H1 (cell line): ENCODE data around the gene YIPF5. TPM values are rescaled to one million over a fixed set of nuclear protein-coding genes. Genes with fewer than 3 reads are reported as not detected.

ENCODE experiments used
- CTCF ChIA-PET: fragments of 300-600 bp; sonication (Branson Sonifier 250); formaldehyde crosslinking; loops from one replicate; lab custom pipeline; 2021; ENCODE audit not compliant: partially characterized antibody; lab: Charles Lee
- POLR2A ChIA-PET: fragments of 300-600 bp; sonication (Branson Sonifier 250); formaldehyde crosslinking; loops from one replicate; lab custom pipeline; 2021; ENCODE audit warnings: inconsistent platforms; ENCODE audit not compliant: partially characterized antibody; lab: Charles Lee
- DNase-seq, 2 experiments: peaks; one replicate each; pipeline versions ENCODE4 v3.0.0 to v3.0.0-alpha.2; 2010 to 2022; ENCODE audit warnings: low spot score in 2 of 2, low read depth in 1 of 2, mixed read lengths in 1 of 2
- FAIRE-seq: peaks from 2 replicates; lab custom pipeline; 2011; peaks lifted over from hg19 to GRCh38; lab: Jason Lieb, UNC
- H2AFZ ChIP-seq: 2 replicates; pipeline ENCODE4 v1.8.1; 2012; ENCODE audit warnings: low read length, inconsistent platforms
- H2AK5ac ChIP-seq: 2 replicates; pipeline ENCODE4 v1.6.1; 2013; ENCODE audit warnings: low read depth, low read length
- H2BK120ac ChIP-seq: replicated peaks from 2 replicates; pipeline ENCODE3; 2013; ENCODE audit warnings: low read depth, low read length, inconsistent platforms
- H2BK12ac ChIP-seq: 2 replicates; pipeline ENCODE4 v1.6.1; 2013; ENCODE audit warnings: low read depth, low read length
- H2BK15ac ChIP-seq: 2 replicates; pipeline ENCODE4 v1.6.1; 2013; ENCODE audit warnings: low read length
- H2BK20ac ChIP-seq: 2 replicates; pipeline ENCODE4 v1.6.1; 2013; ENCODE audit warnings: low read length
- H2BK5ac ChIP-seq: 2 replicates; pipeline ENCODE4 v1.6.1; 2013; ENCODE audit warnings: low read depth, low read length
- H3K14ac ChIP-seq: 2 replicates; pipeline ENCODE4 v1.6.1; 2013; ENCODE audit warnings: inconsistent platforms; ENCODE audit not compliant: insufficient read length
- H3K18ac ChIP-seq: 2 replicates; pipeline ENCODE4 v1.6.1; 2013; ENCODE audit warnings: low read length; ENCODE audit errors: extremely low read depth
- H3K23ac ChIP-seq: 2 replicates; pipeline ENCODE4 v1.6.1; 2013; ENCODE audit warnings: inconsistent platforms; ENCODE audit not compliant: insufficient read length
- H3K23me2 ChIP-seq: 2 replicates; pipeline ENCODE4 v1.6.1; 2013; ENCODE audit warnings: low read depth, low read length
- H3K27ac ChIP-seq: 2 replicates; pipeline ENCODE4 v1.6.1; 2011; ENCODE audit warnings: low read depth, low read length, inconsistent platforms
- H3K27me3 ChIP-seq, 4 experiments: replicated peaks in 1 of 4; 1 replicate in 1 of 4; 2 replicates in 3 of 4; pipeline versions ENCODE4 v1.6.1 to v1.8.1; 2011 to 2013; ENCODE audit warnings: low read length in 3 of 4, mild to moderate bottlenecking in 3 of 4, inconsistent platforms in 2 of 4, mixed read lengths in 2 of 4, moderate library complexity in 1 of 4; ENCODE audit not compliant: control insufficient read depth in 3 of 4, insufficient read depth in 3 of 4; ENCODE audit errors: extremely low read depth in 1 of 4
- H3K36me3 ChIP-seq, 4 experiments: 2 replicates each; pipeline versions ENCODE4 v1.6.1 to v1.8.1; 2011 to 2013; ENCODE audit warnings: mild to moderate bottlenecking in 4 of 4, low read length in 3 of 4, moderate library complexity in 2 of 4, control low read depth in 1 of 4, inconsistent platforms in 1 of 4; ENCODE audit not compliant: insufficient read depth in 4 of 4, control insufficient read depth in 2 of 4
- H3K4ac ChIP-seq: replicated peaks from 2 replicates; pipeline ENCODE3; 2013; ENCODE audit warnings: low read length, low read depth, mixed read lengths, inconsistent platforms; ENCODE audit not compliant: insufficient read length
- H3K4me1 ChIP-seq, 4 experiments: replicated peaks in 1 of 4; 1 replicate in 1 of 4; 2 replicates in 3 of 4; pipeline versions ENCODE4 v1.6.1 to v1.8.1; 2011 to 2013; ENCODE audit warnings: low read length in 3 of 4, inconsistent platforms in 2 of 4, mixed read lengths in 1 of 4; ENCODE audit not compliant: insufficient read depth in 4 of 4, control insufficient read depth in 3 of 4
- H3K4me2 ChIP-seq, 2 experiments: 2 replicates each; pipeline versions ENCODE4 v1.6.1 to v1.8.1; 2011 to 2013; ENCODE audit warnings: low read depth in 2 of 2, low read length in 2 of 2, control low read depth in 1 of 2, inconsistent platforms in 1 of 2, mild to moderate bottlenecking in 1 of 2; ENCODE audit not compliant: insufficient read depth in 1 of 2
- H3K4me3 ChIP-seq, 4 experiments: fragments of 200-600, 300-600 bp in 1 of 4; sonication (generic), shearing (Covaris generic), sonication (Bioruptor Twin) in 1 of 4; 2 replicates each; pipeline versions ENCODE4 v1.5.1 to v1.8.1; 2011 to 2016; ENCODE audit warnings: low read length in 4 of 4, low read depth in 3 of 4, control low read depth in 2 of 4, inconsistent platforms in 2 of 4, mild to moderate bottlenecking in 2 of 4, mixed read lengths in 1 of 4, moderate library complexity in 1 of 4; ENCODE audit not compliant: insufficient read depth in 2 of 4; ENCODE audit errors: extremely low read depth in 1 of 4
- H3K56ac ChIP-seq: replicated peaks from 2 replicates; pipeline ENCODE3; 2013; ENCODE audit warnings: low read depth, mild to moderate bottlenecking, mixed read lengths, low read length, inconsistent platforms; ENCODE audit not compliant: insufficient read length
- H3K79me1 ChIP-seq: 2 replicates; pipeline ENCODE4 v1.6.1; 2013; ENCODE audit warnings: low read depth, low read length, control low read depth
- H3K79me2 ChIP-seq, 2 experiments: 2 replicates each; pipeline versions ENCODE4 v1.6.1 to v1.8.1; 2012 to 2013; ENCODE audit warnings: low read length in 2 of 2, mild to moderate bottlenecking in 2 of 2, inconsistent platforms in 1 of 2; ENCODE audit not compliant: insufficient read depth in 2 of 2, control insufficient read depth in 1 of 2
- H3K9ac ChIP-seq, 4 experiments: replicated peaks in 1 of 4; 1 replicate in 1 of 4; 2 replicates in 3 of 4; pipeline versions ENCODE4 v1.6.1 to v1.8.1; 2011 to 2013; ENCODE audit warnings: low read depth in 3 of 4, low read length in 3 of 4, control low read depth in 2 of 4, mild to moderate bottlenecking in 2 of 4, moderate library complexity in 2 of 4, inconsistent platforms in 1 of 4; ENCODE audit errors: extremely low read depth in 1 of 4
- H3K9me3 ChIP-seq, 2 experiments: 2 replicates each; pipeline versions ENCODE4 v1.6.1 to v1.8.1; 2012 to 2013; ENCODE audit warnings: mild to moderate bottlenecking in 2 of 2, moderate library complexity in 2 of 2, control low read depth in 1 of 2, inconsistent platforms in 1 of 2, low read depth in 1 of 2, low read length in 1 of 2, mixed read lengths in 1 of 2; ENCODE audit not compliant: insufficient read depth in 2 of 2
- H4K20me1 ChIP-seq, 2 experiments: replicated peaks in 1 of 2; 2 replicates each; pipeline versions ENCODE3 to v1.8.1; 2011 to 2013; ENCODE audit warnings: inconsistent platforms in 2 of 2, low read length in 2 of 2, mild to moderate bottlenecking in 1 of 2; ENCODE audit not compliant: insufficient read depth in 2 of 2, control insufficient read depth in 1 of 2
- H4K5ac ChIP-seq: 2 replicates; pipeline ENCODE4 v1.6.1; 2013; ENCODE audit warnings: low read length, low read depth, mixed read lengths, inconsistent platforms; ENCODE audit not compliant: insufficient read length
- H4K8ac ChIP-seq: 2 replicates; pipeline ENCODE4 v1.8.0; 2013; ENCODE audit warnings: mild to moderate bottlenecking, moderate library complexity, low read length, inconsistent platforms; ENCODE audit not compliant: insufficient read depth; ENCODE audit errors: extremely low read depth
- H4K91ac ChIP-seq: replicated peaks from 2 replicates; pipeline ENCODE3; 2013; ENCODE audit warnings: low read length, mixed read lengths, inconsistent platforms; ENCODE audit not compliant: insufficient read length
- CBX8 ChIP-seq: fragments of 300-800, 300-1000 bp; sonication (generic); IDR thresholded peaks from 2 replicates; pipeline ENCODE4 v1.7.1; 2016; ENCODE audit warnings: low read depth, low read length, borderline replicate concordance
- CHD1 ChIP-seq: IDR thresholded peaks from 2 replicates; pipeline ENCODE4 v1.6.1; 2012; ENCODE audit warnings: low read depth, low read length, improper control_type of control experiment
- CHD2 ChIP-seq: IDR thresholded peaks from 2 replicates; pipeline ENCODE4 v1.6.1; 2012; ENCODE audit warnings: low read length, improper control_type of control experiment
- JUND ChIP-seq: IDR thresholded peaks from 2 replicates; pipeline ENCODE4 v1.6.1; 2011; ENCODE audit warnings: mild to moderate bottlenecking, improper control_type of control experiment, low read length
- KDM1A ChIP-seq: fragments of 200-600, 300-600 bp; sonication (generic); IDR thresholded peaks from 2 replicates; pipeline ENCODE4 v1.7.1; 2016; ENCODE audit warnings: mild to moderate bottlenecking, low read length, borderline replicate concordance
- KDM5A ChIP-seq: fragments of 200-600 bp; IDR thresholded peaks from 2 replicates; pipeline ENCODE4 v1.7.1; 2012; ENCODE audit warnings: mild to moderate bottlenecking, low read length, inconsistent platforms, mixed read lengths
- NANOG ChIP-seq: IDR thresholded peaks from 2 replicates; pipeline ENCODE4 v1.6.1; 2011; ENCODE audit warnings: low read length, low read depth, mild to moderate bottlenecking, inconsistent platforms; ENCODE audit not compliant: insufficient read depth, poor library complexity, severe bottlenecking
- POLR2A ChIP-seq, 2 experiments: IDR thresholded peaks; 1 replicate in 1 of 2; 2 replicates in 1 of 2; pipeline ENCODE4 v1.6.1; 2011; ENCODE audit warnings: low read depth in 2 of 2, low read length in 2 of 2, mild to moderate bottlenecking in 2 of 2; ENCODE audit errors: control extremely low read depth in 1 of 2
- SP2 ChIP-seq: IDR thresholded peaks from 2 replicates; pipeline ENCODE4 v1.6.1; 2012; ENCODE audit warnings: mild to moderate bottlenecking, low read length, inconsistent platforms
- SP4 ChIP-seq: IDR thresholded peaks from 2 replicates; pipeline ENCODE4 v1.6.1; 2012; ENCODE audit warnings: low read length, inconsistent platforms
- TAF7 ChIP-seq: optimal IDR thresholded peaks from 2 replicates; pipeline ENCODE3; 2011; ENCODE audit warnings: low read depth, mild to moderate bottlenecking, inconsistent platforms, low read length, moderate library complexity, borderline replicate concordance
- ZNF274 ChIP-seq: IDR thresholded peaks from 2 replicates; pipeline ENCODE4 v1.7.0; 2012; ENCODE audit warnings: low read length, borderline replicate concordance; ENCODE audit errors: extremely low read depth
- WGBS, 2 experiments: shearing (Covaris generic) in 1 of 2; methylation state at CpG; one replicate each; pipeline versions ENCODE4 v1.1.6 to v1.1.7; 2013 to 2015; ENCODE audit warnings: low lambda C conversion rate in 2 of 2, mixed read lengths in 2 of 2, inconsistent platforms in 1 of 2, low coverage in 1 of 2, missing lambda C conversion rate in 1 of 2; ENCODE audit not compliant: insufficient replicate concordance in 2 of 2, insufficient coverage in 1 of 2, insufficient read length in 1 of 2; ENCODE audit errors: extremely low coverage in 1 of 2, missing lambda C conversion rate in 1 of 2; 5-methylcytosine and 5-hydroxymethylcytosine counted together
- polyA plus RNA-seq, 7 experiments: library from polyadenylated mRNA; depleted of rRNA in 3 of 7; stranded (reverse) in 5 of 7; unstranded in 2 of 7; fragments of >200 nt in 5 of 7; fragments of 200-250 nt in 2 of 7; gene quantifications; 1 replicate in 5 of 7; 2 replicates in 1 of 7; 4 replicates in 1 of 7; pipeline versions ENCODE4 v1.2.1 to v1.2.3, GENCODE V29; 2011 to 2013; ENCODE audit warnings: missing spikeins in 2 of 7, mixed read lengths in 2 of 7
- total RNA-seq: library from RNA; stranded (reverse); fragmentation: NEBNext Ultra II Directional; extraction: Animal tissue kit (Norgen Biotek cat#: 25700); gene quantifications from 2 replicates; pipeline ENCODE4 v1.2.1, GENCODE V29; 2021

YIPF5 gene
- total and polyA plus RNA-seq, 2 of the 8 experiments (the other 6 are each of a cell fraction or from before 2014, with no cell fraction given): 27.6 to 33.6 TPM

DNA sequence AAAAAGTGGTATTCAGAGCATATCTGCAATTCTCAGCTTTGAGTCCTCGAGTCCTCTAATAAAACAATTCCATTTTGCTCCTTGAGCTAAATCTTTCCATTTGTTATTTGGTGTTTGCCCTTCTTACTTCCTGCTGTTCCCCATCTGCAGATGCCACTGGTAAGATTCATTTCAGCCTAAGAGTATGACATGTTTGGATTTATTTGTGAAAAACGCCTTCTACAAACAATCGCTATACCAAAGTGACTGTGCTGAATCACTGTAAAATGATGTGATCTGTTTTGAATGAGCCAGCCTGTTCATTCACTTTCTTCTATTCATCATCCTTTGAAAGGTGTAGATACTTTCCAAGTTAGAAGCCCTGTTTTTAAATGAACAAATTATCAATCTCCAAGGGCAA, 27.9 kb upstream of the YIPF5 start:
- ChIA-PET POLR2A (no interaction called here), CTCF (interaction anchor here (0.8 kb wide), 1 partner anchor 909 kb away, joined by 3 read pairs; no protein-coding TSS in a partner anchor)
- no peak overlapping the region for H4K91ac ChIP-seq
- no peak overlapping the region for H2BK5ac ChIP-seq
- H2AFZ ChIP-seq: no peak overlapping the region
- H3K9me3 ChIP-seq: no peaks in the 10 kb centered on the region
- no peak overlapping the region for H3K18ac ChIP-seq
- H3K23ac ChIP-seq: no peak overlapping the region
- no peak overlapping the region for H3K4ac ChIP-seq
- no peaks in the 10 kb centered on the region for H3K27me3 ChIP-seq
- H3K9ac ChIP-seq: no peak overlapping the region
- FAIRE-seq (no peak), DNase-seq (no peak)
- no peak overlapping the region for H2BK120ac ChIP-seq
- TF ChIP-seq TAF7: no peak
- no peak for TF ChIP-seq NANOG
- TF ChIP-seq CHD1: no peak
- no peak for TF ChIP-seq CHD2
- TF ChIP-seq ZNF274: no peak
- no peak for TF ChIP-seq SP4
- no peak for TF ChIP-seq CBX8
- TF ChIP-seq POLR2A (IDR thresholded peaks at IDR 0.05; ENCODE audit: control extremely low read depth in 1 of 2, low read depth in 2 of 2, low read length in 2 of 2): no peak
- TF ChIP-seq KDM1A: no peak
- TF ChIP-seq KDM5A: no peak
- TF ChIP-seq SP2: no peak
- TF ChIP-seq JUND: no peak
- no peak overlapping the region for H3K4me3 ChIP-seq
- H2AK5ac ChIP-seq: no peak overlapping the region
- H3K79me1 ChIP-seq: no peaks in the 10 kb centered on the region
- H3K14ac ChIP-seq: no peak overlapping the region
- no peaks in the 10 kb centered on the region for H4K20me1 ChIP-seq
- H3K23me2 ChIP-seq: no peaks in the 10 kb centered on the region
- no peak overlapping the region for H4K8ac ChIP-seq
- 89% methylated on average over 3 of the region's 3 CpGs; no CpG with 5 or more reads in 1 of the 2 experiments for WGBS, 2 experiments
- H2BK20ac ChIP-seq: no peak overlapping the region
- H3K36me3 ChIP-seq: no peaks in the 10 kb centered on the region
- no peak overlapping the region for H3K4me2 ChIP-seq
- no peak overlapping the region for H3K56ac ChIP-seq
- no peak overlapping the region for H3K27ac ChIP-seq
- H3K4me1 ChIP-seq: no peaks in the 10 kb centered on the region
- H3K79me2 ChIP-seq: no peaks in the 10 kb centered on the region
- no peak overlapping the region for H2BK15ac ChIP-seq
- H2BK12ac ChIP-seq: no peak overlapping the region
- no peak overlapping the region for H4K5ac ChIP-seq
